Measurements from ENCODE around the gene DDR2. TPM values are rescaled to one million over a fixed set of nuclear protein-coding genes. Genes with fewer than 3 reads are reported as not detected.

DDR2 gene
- total and polyA plus RNA-seq, 4 donors, result 2.3 to 55.7 (median 17.6) TPM

DNA sequence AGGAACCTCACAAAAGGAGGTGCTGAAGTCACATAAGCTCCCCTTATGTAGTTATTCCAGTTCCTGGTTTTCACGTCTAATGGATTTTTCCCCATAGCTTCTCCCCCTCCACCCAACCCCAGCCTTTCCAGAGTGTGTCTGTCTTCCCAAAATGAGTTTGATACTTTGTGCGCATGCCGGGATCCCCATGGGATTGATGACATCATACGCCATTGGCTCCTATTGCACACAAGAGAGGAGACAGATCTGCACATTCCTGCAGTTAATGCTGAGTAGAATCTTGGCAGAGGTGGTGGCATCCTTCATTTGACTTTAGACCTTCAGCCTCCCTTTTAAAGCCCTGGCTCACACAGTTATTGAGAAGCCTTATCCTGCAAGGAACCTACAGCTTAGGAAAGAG is 71.4 kb downstream of the DDR2 start:
- Histone ChIP-seq H3K36me3 (ENCODE audit: control insufficient read depth in 4 of 4, insufficient read depth in 4 of 4, low read length in 4 of 4) (peaks cover 0 to 17% (median 4%) of the 10 kb centered on the region in 4 donors), H3K27me3 (ENCODE audit: control insufficient read depth in 3 of 3, insufficient read depth in 3 of 3, low read length in 2 of 3) (no peaks in the 10 kb centered on the region), H3K27ac (ENCODE audit: low read depth in 1 of 2, low read length in 1 of 2) (no peak overlapping the region), H3K9ac (ENCODE audit: insufficient read depth in 1 of 2, low read length in 2 of 2) (no peak overlapping the region), H3K9me3 (ENCODE audit: control insufficient read depth in 4 of 4, insufficient read depth in 3 of 4, low read length in 3 of 4) (no peaks in the 10 kb centered on the region), H3K4me1 (ENCODE audit: control insufficient read depth in 5 of 5, insufficient read depth in 5 of 5, low read length in 5 of 5) (peaks cover 0 to 17% (median 5%) of the 10 kb centered on the region in 5 donors), H3K4me3 (no peak overlapping the region)
- 77 to 98% methylated on average over 4 of the region's 4 CpGs for WGBS, 2 donors
- TF ChIP-seq, protein P1, sequence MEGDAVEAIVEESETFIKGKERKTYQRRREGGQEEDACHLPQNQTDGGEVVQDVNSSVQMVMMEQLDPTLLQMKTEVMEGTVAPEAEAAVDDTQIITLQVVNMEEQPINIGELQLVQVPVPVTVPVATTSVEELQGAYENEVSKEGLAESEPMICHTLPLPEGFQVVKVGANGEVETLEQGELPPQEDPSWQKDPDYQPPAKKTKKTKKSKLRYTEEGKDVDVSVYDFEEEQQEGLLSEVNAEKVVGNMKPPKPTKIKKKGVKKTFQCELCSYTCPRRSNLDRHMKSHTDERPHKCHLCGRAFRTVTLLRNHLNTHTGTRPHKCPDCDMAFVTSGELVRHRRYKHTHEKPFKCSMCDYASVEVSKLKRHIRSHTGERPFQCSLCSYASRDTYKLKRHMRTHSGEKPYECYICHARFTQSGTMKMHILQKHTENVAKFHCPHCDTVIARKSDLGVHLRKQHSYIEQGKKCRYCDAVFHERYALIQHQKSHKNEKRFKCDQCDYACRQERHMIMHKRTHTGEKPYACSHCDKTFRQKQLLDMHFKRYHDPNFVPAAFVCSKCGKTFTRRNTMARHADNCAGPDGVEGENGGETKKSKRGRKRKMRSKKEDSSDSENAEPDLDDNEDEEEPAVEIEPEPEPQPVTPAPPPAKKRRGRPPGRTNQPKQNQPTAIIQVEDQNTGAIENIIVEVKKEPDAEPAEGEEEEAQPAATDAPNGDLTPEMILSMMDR (IDR thresholded peaks at IDR 0.05; ENCODE audit: control extremely low read depth, extremely low read depth), result no peak
- DNase-seq (no peak), ATAC-seq (ENCODE audit: insufficient read depth, low FRiP score) (no peak)

DNA sequence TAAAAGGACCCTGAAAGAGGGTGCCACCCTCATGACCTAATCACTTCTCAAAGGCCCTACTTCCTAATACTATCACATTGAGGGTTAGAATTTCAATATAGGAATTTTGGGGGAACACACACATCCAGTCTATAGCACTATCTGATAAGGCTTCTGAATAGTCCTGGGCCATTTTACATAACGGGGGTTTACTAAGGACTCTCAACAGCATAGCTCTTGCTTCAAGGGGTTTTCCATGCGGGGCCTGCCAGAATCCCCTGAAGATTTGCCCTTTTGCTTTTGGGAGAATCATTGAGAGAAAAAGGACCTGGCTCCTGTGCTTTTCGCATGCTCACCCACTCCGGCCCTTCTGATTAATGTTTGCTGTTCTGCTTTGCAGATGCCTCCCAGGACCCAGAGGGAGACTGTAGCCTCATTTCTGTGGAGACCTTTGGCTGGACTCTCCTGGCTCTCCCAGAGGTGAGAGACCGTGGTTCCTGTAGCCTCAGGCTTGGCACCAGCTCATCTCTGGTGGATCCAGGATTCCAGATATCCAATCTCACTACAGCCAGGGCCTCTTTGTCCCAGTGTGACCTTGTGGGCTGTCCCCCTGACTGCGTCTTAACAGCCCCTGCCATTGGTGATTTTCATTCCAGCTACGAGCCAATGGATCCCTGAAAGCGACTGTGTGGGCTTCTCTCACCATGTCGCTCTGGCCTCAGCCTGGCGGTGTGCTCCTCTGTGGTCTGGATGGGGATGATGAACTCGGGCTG is 72.6 kb downstream of the DDR2 start:
- Histone ChIP-seq H3K4me3 (no peak overlapping the region), H3K27ac (ENCODE audit: low read depth in 1 of 2, low read length in 1 of 2) (peak overlapping the region in 1 of 2 donors; percentile 47), H3K4me1 (ENCODE audit: control insufficient read depth in 5 of 5, insufficient read depth in 5 of 5, low read length in 5 of 5) (peaks cover 0 to 27% (median 7%) of the 10 kb centered on the region in 5 donors), H3K36me3 (ENCODE audit: control insufficient read depth in 4 of 4, insufficient read depth in 4 of 4, low read length in 4 of 4) (peaks cover 0 to 17% (median 4%) of the 10 kb centered on the region in 4 donors), H3K9ac (ENCODE audit: insufficient read depth in 1 of 2, low read length in 2 of 2) (no peak overlapping the region), H3K27me3 (ENCODE audit: control insufficient read depth in 3 of 3, insufficient read depth in 3 of 3, low read length in 2 of 3) (no peaks in the 10 kb centered on the region), H3K9me3 (ENCODE audit: control insufficient read depth in 4 of 4, insufficient read depth in 3 of 4, low read length in 3 of 4) (no peaks in the 10 kb centered on the region)
- TF ChIP-seq, protein P1 (IDR thresholded peaks at IDR 0.05; ENCODE audit: control extremely low read depth, extremely low read depth), result no peak
- ATAC-seq (ENCODE audit: insufficient read depth, low FRiP score) (no peak), DNase-seq (no peak)
- WGBS, 2 donors, result 90 to 93% methylated on average over 11 of the region's 11 CpGs

DNA sequence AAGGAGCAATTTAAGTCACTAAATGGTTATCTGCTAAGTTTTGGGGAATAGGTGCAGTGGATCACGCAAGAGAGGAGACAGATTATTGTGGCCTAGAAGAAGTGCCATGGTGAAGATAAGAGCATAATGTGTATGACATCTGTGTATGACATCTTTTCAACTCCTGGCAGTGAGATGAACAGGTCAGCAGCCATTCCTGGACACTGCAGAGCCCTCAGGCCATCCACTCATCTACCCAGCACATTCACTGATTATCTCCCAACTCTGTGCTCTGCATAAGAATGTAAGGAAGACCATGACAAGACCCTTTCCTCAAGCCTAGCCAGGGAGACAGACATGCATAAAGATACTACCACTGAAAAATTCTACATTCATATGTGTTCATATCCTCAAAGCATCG is 73.7 kb downstream of the DDR2 start:
- TF ChIP-seq, protein P1 (IDR thresholded peaks at IDR 0.05; ENCODE audit: control extremely low read depth, extremely low read depth), result no peak

More for the DNA sequence above, 73.7 kb downstream of the DDR2 start:
- Histone ChIP-seq H3K4me1 (ENCODE audit: control insufficient read depth in 5 of 5, insufficient read depth in 5 of 5, low read length in 5 of 5) (peaks cover 6 to 25% (median 17%) of the 10 kb centered on the region in 5 donors), H3K9ac (ENCODE audit: insufficient read depth in 1 of 2, low read length in 2 of 2) (no peak overlapping the region), H3K9me3 (ENCODE audit: control insufficient read depth in 4 of 4, insufficient read depth in 3 of 4, low read length in 3 of 4) (peaks cover 0 to 2% (median 0%) of the 10 kb centered on the region in 4 donors), H3K27me3 (ENCODE audit: control insufficient read depth in 3 of 3, insufficient read depth in 3 of 3, low read length in 2 of 3) (no peaks in the 10 kb centered on the region), H3K36me3 (ENCODE audit: control insufficient read depth in 4 of 4, insufficient read depth in 4 of 4, low read length in 4 of 4) (peaks cover 0 to 17% (median 4%) of the 10 kb centered on the region in 4 donors), H3K27ac (ENCODE audit: low read depth in 1 of 2, low read length in 1 of 2) (no peak overlapping the region), H3K4me3 (no peak overlapping the region)
- DNase-seq (no peak), ATAC-seq (ENCODE audit: insufficient read depth, low FRiP score) (no peak)
- WGBS, 2 donors, result 48 to 70% methylated on average over 2 of the region's 2 CpGs
